Measurements from ENCODE around the gene UPB1. TPM values are rescaled to one million over a fixed set of nuclear protein-coding genes. Genes with fewer than 3 reads are reported as not detected.

The UPB1 gene
- total RNA-seq, 1 donor from 2014 or later = not detected

- no peak for TF ChIP-seq CTCF (IDR thresholded peaks at IDR 0.05)
- Histone ChIP-seq H3K27ac (no peak overlapping the region), H3K4me1 (peaks cover 0 to 14% of the 10 kb centered on the region in 2 donors), H3K27me3 (no peaks in the 10 kb centered on the region), H3K36me3 (no peaks in the 10 kb centered on the region), H3K9me3 (no peaks in the 10 kb centered on the region), H3K4me3 (no peak overlapping the region)
- intact Hi-C loops (cut with DNase I) = no loop called here
- DNase-seq (ENCODE audit: low spot score in 2 of 2) = no peak
These were observed 16.9 kb downstream of the UPB1 start for GRCh38 chr22:24512043-24512442.

GRCh38 chr22:24513378-24514240, 18.5 kb downstream of the UPB1 start:
- no peak overlapping the region for H3K4me3 ChIP-seq
- no peaks in the 10 kb centered on the region for H3K27me3 ChIP-seq
- H3K27ac ChIP-seq = no peak overlapping the region
- H3K36me3 ChIP-seq = no peaks in the 10 kb centered on the region
- no peaks in the 10 kb centered on the region for H3K9me3 ChIP-seq
- peaks cover 0 to 14% of the 10 kb centered on the region in 2 donors for H3K4me1 ChIP-seq
- no peak for TF ChIP-seq CTCF (IDR thresholded peaks at IDR 0.05)
- DNase-seq (ENCODE audit: low spot score in 2 of 2) = no peak
- intact Hi-C loops (cut with DNase I) = loop anchor here (2.0 kb wide), 1 partner anchor 49 kb away; no protein-coding TSS in a partner anchor

GRCh38 chr22:24514241-24515026, 19.3 kb downstream of the UPB1 start:
- Histone ChIP-seq H3K36me3 (no peaks in the 10 kb centered on the region), H3K27me3 (no peaks in the 10 kb centered on the region), H3K9me3 (no peaks in the 10 kb centered on the region), H3K4me3 (no peak overlapping the region), H3K27ac (no peak overlapping the region), H3K4me1 (peaks cover 0 to 14% of the 10 kb centered on the region in 2 donors)
- no peak for DNase-seq (ENCODE audit: low spot score in 2 of 2)
- intact Hi-C loops (cut with DNase I) = loop anchor here (2.0 kb wide), 1 partner anchor 50 kb away; no protein-coding TSS in a partner anchor
- no peak for TF ChIP-seq CTCF (IDR thresholded peaks at IDR 0.05)

- no peaks in the 10 kb centered on the region for H3K9me3 ChIP-seq
- H3K4me1 ChIP-seq = peaks cover 0 to 14% of the 10 kb centered on the region in 2 donors
- no peak for TF ChIP-seq CTCF (IDR thresholded peaks at IDR 0.05)
- intact Hi-C loops (cut with DNase I) = loop anchor here (2.0 kb wide), 1 partner anchor 50 kb away; no protein-coding TSS in a partner anchor
- no peak for DNase-seq (ENCODE audit: low spot score in 2 of 2)
- no peaks in the 10 kb centered on the region for H3K27me3 ChIP-seq
- H3K36me3 ChIP-seq = no peaks in the 10 kb centered on the region
- H3K4me3 ChIP-seq = no peak overlapping the region
- no peak overlapping the region for H3K27ac ChIP-seq
These were observed 19.9 kb downstream of the UPB1 start for GRCh38 chr22:24515027-24515338.

- Histone ChIP-seq H3K27me3 (no peaks in the 10 kb centered on the region), H3K4me1 (peaks cover 0 to 6% of the 10 kb centered on the region in 2 donors), H3K4me3 (peak overlapping the region in 1 of 2 donors; percentile 30), H3K9me3 (no peaks in the 10 kb centered on the region), H3K27ac (no peak overlapping the region), H3K36me3 (no peaks in the 10 kb centered on the region)
- DNase-seq (ENCODE audit: low spot score in 2 of 2) = no peak
- no peak for TF ChIP-seq CTCF (IDR thresholded peaks at IDR 0.05)
- intact Hi-C loops (cut with DNase I) = no loop called here
These were observed 21.2 kb downstream of the UPB1 start for GRCh38 chr22:24516301-24516737.

Measured in ascending aorta (tissue), 2 donors.